IPS DF 6.9 (cell line): Measurements from ENCODE around the gene DCLRE1B.
A peak's percentile ranks its signal among the peaks of the same experiment; 100 is the strongest.

ENCODE experiments used
- DNase-seq: peaks from one replicate; pipeline ENCODE4 v3.0.0-alpha.2; 2013; ENCODE audit warnings: low read depth, low spot score
- H3K27ac ChIP-seq: one replicate; pipeline ENCODE4 v1.5.1; 2013; ENCODE audit warnings: low read length, control low read depth
- H3K27me3 ChIP-seq: 2 replicates; pipeline ENCODE4 v1.6.1; 2013; ENCODE audit warnings: mild to moderate bottlenecking, low read length; ENCODE audit not compliant: control insufficient read depth, insufficient read depth
- H3K36me3 ChIP-seq: 2 replicates; pipeline ENCODE4 v1.6.1; 2013; ENCODE audit warnings: low read length; ENCODE audit not compliant: control insufficient read depth, insufficient read depth
- H3K4me1 ChIP-seq: 2 replicates; pipeline ENCODE4 v1.6.1; 2013; ENCODE audit warnings: low read length; ENCODE audit not compliant: control insufficient read depth, insufficient read depth
- H3K4me3 ChIP-seq: 2 replicates; pipeline ENCODE4 v1.5.1; 2013; ENCODE audit warnings: mild to moderate bottlenecking, low read length
- H3K9me3 ChIP-seq: 2 replicates; pipeline ENCODE4 v1.6.1; 2013; ENCODE audit warnings: low read length, inconsistent platforms; ENCODE audit not compliant: control insufficient read depth, insufficient read depth
- WGBS: extraction: QIAGEN DNeasy Blood & Tissue Kit; methylation state at CpG from one replicate; pipeline ENCODE4 v1.1.7; 2013; ENCODE audit warnings: mixed read lengths, missing lambda C conversion rate; ENCODE audit not compliant: insufficient read length, insufficient coverage; 5-methylcytosine and 5-hydroxymethylcytosine counted together

DCLRE1B gene

GRCh38 chr1:113904674-113905434 lies at the start of gene DCLRE1B, which contains the start of gene AP4B1:
DCLRE1B (plus strand) TSS chr1:113905326; CDS start chr1:113905587, 261 bp downstream.
AP4B1 (minus strand) TSS chr1:113904799; CDS start chr1:113904717, 82 bp downstream.
- Histone ChIP-seq H3K36me3 (no peaks in the 10 kb centered on the region; the same call in 1 of the 2 replicates), H3K4me3 (peak within 1 kb of the TSS; percentile 98), H3K4me1 (no peaks in the 10 kb centered on the region), H3K27me3 (no peaks in the 10 kb centered on the region), H3K9me3 (no peaks in the 10 kb centered on the region), H3K27ac (no peak within 1 kb of the TSS)
- peak; percentile 99 for DNase-seq
- WGBS, result no CpG with 5 or more reads among the region's 67 CpGs

DNA sequence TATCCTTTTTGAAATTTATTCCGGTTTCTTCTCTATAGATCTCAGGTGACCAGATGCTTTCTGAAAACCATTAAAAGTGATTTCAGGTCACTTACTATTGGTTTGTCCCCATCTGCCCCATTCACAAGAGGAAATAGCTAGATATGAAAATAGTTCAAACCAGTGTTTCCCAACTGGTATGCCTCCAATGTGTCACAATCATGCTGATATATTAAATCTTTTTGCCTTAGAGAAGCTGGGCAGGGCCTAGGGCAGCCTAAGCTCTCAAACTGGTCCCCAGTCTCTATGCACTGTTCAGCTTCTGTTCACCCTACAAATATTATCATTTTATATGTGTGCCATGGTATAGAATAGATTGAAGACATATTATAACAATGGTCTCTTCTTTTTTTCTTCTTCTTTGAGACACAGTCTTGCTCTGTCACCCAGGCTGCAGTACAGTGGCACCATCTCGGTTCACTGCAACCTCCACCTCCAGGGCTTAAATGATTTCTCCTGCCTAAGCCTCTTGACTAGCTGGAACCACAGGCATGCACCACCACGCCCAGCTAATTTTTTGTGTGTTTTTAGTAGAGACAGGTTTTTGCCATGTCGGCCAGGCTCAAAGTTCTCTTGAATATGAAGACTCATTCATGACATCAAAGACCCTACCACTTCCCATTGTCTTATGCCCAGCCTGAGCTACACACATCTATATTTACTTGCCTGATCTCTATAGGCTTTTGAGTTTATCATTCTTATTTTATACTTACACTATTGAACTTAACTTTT lies 49.3 kb upstream of the DCLRE1B start:
- Histone ChIP-seq H3K27ac (no peak overlapping the region), H3K36me3 (no peaks in the 10 kb centered on the region), H3K27me3 (no peaks in the 10 kb centered on the region), H3K4me3 (no peak overlapping the region), H3K9me3 (no peaks in the 10 kb centered on the region), H3K4me1 (no peaks in the 10 kb centered on the region)
- WGBS, result no CpG with 5 or more reads among the region's 4 CpGs
- no peak for DNase-seq

GRCh38 chr1:113856401-113856790 lies 48.7 kb upstream of the DCLRE1B start:
- no peaks in the 10 kb centered on the region for H3K27me3 ChIP-seq
- no peak for DNase-seq
- no peaks in the 10 kb centered on the region for H3K36me3 ChIP-seq
- no peak overlapping the region for H3K27ac ChIP-seq
- H3K4me1 ChIP-seq, result no peaks in the 10 kb centered on the region
- no CpG with 5 or more reads among the region's 2 CpGs for WGBS
- H3K4me3 ChIP-seq, result no peak overlapping the region
- no peaks in the 10 kb centered on the region for H3K9me3 ChIP-seq

DNA sequence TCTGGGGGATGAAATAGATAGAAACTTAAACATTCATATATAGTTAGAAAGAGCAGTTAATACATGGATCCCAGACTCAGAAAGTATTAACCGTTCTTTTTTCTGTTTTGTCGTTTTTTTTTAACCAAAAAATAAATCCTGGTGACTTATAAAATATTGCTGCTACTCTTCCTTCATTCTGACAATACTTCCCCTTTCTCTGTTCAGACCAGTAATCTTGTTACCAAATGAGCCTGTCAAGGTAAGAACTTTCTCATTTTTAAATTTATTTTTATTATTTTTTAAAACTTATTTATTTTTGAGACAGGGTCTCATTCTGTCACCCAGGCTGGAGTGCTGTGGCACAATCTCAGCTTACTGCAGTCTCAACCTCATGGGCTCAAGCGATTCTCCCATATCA lies 47.4 kb upstream of the DCLRE1B start:
- no peaks in the 10 kb centered on the region for H3K36me3 ChIP-seq
- H3K4me1 ChIP-seq, result no peaks in the 10 kb centered on the region
- no peak for DNase-seq
- H3K27me3 ChIP-seq, result no peaks in the 10 kb centered on the region
- WGBS, result no CpG with 5 or more reads among the region's 3 CpGs
- no peaks in the 10 kb centered on the region for H3K9me3 ChIP-seq
- H3K4me3 ChIP-seq, result no peak overlapping the region
- H3K27ac ChIP-seq, result no peak overlapping the region

- no peak overlapping the region for H3K4me3 ChIP-seq
- no peak overlapping the region for H3K27ac ChIP-seq
- H3K4me1 ChIP-seq, result no peaks in the 10 kb centered on the region
- no peaks in the 10 kb centered on the region for H3K9me3 ChIP-seq
- no peaks in the 10 kb centered on the region for H3K36me3 ChIP-seq
- DNase-seq, result no peak
- WGBS, result no CpG with 5 or more reads among the region's 3 CpGs
- H3K27me3 ChIP-seq, result no peaks in the 10 kb centered on the region
These were observed 46.7 kb upstream of the DCLRE1B start for GRCh38 chr1:113858418-113858817.

DNA sequence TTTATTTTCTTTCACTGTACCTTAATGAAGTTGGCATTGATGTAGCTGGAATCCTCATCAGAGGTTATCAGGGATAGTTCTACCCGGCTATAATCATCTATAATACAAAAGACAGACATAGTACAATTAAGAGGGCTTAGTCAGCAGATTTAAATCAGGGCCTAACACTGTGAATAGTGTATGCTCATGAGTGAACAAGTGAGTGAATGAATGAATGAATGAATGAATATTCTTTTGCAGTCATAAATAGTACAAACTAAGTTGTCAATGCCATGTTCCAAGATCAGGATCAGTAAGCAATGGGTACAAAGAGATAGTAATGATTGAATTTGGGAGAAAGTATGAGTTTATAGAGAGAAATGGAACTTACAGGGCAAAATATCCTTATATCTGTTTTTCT lies 46.1 kb upstream of the DCLRE1B start:
- no CpG with 5 or more reads among the region's 1 CpG for WGBS
- no peaks in the 10 kb centered on the region for H3K36me3 ChIP-seq
- no peaks in the 10 kb centered on the region for H3K9me3 ChIP-seq
- H3K27ac ChIP-seq, result no peak overlapping the region
- H3K27me3 ChIP-seq, result no peaks in the 10 kb centered on the region
- H3K4me1 ChIP-seq, result no peaks in the 10 kb centered on the region
- no peak for DNase-seq
- no peak overlapping the region for H3K4me3 ChIP-seq

- no peak for DNase-seq
- WGBS, result no CpG with 5 or more reads among the region's 3 CpGs
- Histone ChIP-seq H3K9me3 (no peaks in the 10 kb centered on the region), H3K27ac (no peak overlapping the region), H3K4me3 (no peak overlapping the region), H3K4me1 (no peaks in the 10 kb centered on the region), H3K36me3 (no peaks in the 10 kb centered on the region), H3K27me3 (no peaks in the 10 kb centered on the region)
These were observed 45.5 kb upstream of the DCLRE1B start for GRCh38 chr1:113859478-113860175.

GRCh38 chr1:113860891-113861290 lies 44.2 kb upstream of the DCLRE1B start:
- WGBS, result no CpG with 5 or more reads among the region's 3 CpGs
- H3K27me3 ChIP-seq, result no peaks in the 10 kb centered on the region
- no peak overlapping the region for H3K27ac ChIP-seq
- no peak overlapping the region for H3K4me3 ChIP-seq
- DNase-seq, result no peak
- no peaks in the 10 kb centered on the region for H3K9me3 ChIP-seq
- H3K36me3 ChIP-seq, result no peaks in the 10 kb centered on the region
- H3K4me1 ChIP-seq, result no peaks in the 10 kb centered on the region

GRCh38 chr1:113861641-113862040 lies 43.5 kb upstream of the DCLRE1B start:
- Histone ChIP-seq H3K27me3 (no peaks in the 10 kb centered on the region), H3K4me1 (no peaks in the 10 kb centered on the region), H3K4me3 (no peak overlapping the region), H3K36me3 (no peaks in the 10 kb centered on the region), H3K9me3 (no peaks in the 10 kb centered on the region), H3K27ac (no peak overlapping the region)
- no CpG with 5 or more reads among the region's 5 CpGs for WGBS
- no peak for DNase-seq

DNA sequence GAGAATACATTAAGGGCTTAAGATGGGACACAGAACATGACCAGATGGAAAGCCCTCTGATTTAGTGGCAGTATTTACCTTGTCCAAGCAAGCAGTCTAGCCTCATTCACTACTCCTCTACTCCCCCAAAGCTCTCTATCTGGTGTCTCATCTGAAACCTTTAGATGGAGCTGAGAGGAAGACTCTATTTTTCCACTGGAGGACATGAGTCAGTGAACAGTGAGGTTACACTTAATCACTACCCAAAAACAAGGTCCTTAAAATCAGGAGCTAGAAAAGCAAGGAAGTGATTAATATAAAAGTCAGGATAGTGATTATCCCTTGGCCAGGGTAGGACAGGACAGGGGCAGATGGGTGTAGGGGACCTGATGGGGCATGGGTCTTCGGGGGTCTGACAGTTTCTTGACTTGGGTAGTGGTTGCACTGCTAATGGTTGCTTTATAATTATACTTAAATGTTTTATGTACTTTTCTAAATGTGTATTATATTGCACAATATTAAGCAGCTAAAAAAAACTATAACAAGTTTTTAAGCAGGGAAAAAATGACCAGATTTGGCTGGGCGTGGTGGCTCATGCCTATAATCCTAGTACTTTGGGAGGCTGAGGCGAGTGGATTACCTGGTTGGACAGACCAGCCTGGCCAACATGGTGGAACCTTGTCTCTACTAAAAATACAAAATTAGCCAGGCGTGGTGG lies 36.6 kb upstream of the DCLRE1B start:
- Histone ChIP-seq H3K27ac (no peak overlapping the region), H3K36me3 (no peaks in the 10 kb centered on the region), H3K27me3 (no peaks in the 10 kb centered on the region), H3K4me1 (no peaks in the 10 kb centered on the region), H3K4me3 (no peak overlapping the region), H3K9me3 (no peaks in the 10 kb centered on the region)
- DNase-seq, result no peak
- no CpG with 5 or more reads among the region's 4 CpGs for WGBS
